HG02571 (cell line): ENCODE measurements around the gene ARHGEF4.
"Not testable (repeated sequence)": the region's sequence is repeated elsewhere in the genome, so short reads cannot be mapped to it uniquely, and the experiment has no call there.

ENCODE experiments used
- ATAC-seq: cut with Tn5 transposase; IDR thresholded peaks from one replicate; pipeline ENCODE4 v1.9.1; 2021; ENCODE audit warnings: mild to moderate bottlenecking, moderate library complexity; ENCODE audit not compliant: unreplicated experiment

Gene ARHGEF4

DNA sequence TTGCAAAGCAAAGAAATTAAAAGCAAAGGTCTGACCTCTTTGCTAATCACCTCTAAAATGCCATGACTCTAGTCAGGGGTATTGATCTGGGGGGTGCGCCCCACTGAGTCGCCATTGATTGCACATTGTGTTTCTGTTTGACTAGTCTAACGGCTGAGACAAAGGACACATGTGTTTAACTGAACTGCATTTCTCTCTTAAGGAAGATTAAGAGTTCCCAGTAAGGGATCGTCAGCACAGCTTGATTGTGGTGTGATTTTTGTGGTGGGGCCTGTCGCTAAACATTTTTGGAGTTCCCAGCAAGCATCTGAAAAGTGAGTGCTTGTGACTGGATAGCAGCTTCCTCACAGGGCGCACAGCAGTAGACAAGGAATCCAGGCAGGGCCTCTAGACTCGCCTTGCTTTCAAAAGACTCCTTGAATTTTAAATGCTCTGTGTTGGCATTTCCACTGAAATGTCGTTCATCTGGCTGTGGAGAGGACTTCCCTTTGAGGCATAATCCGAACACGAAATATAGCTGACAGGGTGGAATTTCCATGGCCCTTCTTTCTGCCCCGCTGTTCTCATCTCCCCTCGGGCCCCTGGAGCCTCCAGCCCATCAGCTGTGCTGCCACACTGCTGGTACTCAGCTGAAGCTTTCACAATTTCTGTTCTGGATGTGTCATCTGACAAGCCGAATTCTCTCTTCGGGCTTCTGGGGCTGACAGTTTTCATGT lies 130.2 kb downstream of the ARHGEF4 start:
- no peak for ATAC-seq

DNA sequence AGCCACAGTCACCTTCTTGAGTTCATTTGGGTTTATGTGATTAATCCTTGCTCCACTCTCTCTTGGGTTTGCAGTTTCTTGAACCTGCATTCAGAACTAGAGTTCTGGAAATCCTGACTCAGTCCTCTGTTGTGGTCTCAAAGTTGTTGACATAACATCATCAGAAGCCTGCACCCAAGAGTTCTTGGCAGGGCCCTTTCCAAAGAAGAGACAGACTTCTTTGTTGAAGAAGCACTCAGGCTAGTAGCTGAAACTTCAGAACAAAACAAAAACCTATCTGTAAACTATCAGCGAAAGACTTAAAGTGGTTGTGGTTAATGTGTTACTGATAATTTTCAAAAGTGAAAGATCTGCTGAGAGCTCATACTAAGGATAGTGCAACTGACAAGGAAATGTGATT lies 135.7 kb downstream of the ARHGEF4 start:
- ATAC-seq: no peak

DNA sequence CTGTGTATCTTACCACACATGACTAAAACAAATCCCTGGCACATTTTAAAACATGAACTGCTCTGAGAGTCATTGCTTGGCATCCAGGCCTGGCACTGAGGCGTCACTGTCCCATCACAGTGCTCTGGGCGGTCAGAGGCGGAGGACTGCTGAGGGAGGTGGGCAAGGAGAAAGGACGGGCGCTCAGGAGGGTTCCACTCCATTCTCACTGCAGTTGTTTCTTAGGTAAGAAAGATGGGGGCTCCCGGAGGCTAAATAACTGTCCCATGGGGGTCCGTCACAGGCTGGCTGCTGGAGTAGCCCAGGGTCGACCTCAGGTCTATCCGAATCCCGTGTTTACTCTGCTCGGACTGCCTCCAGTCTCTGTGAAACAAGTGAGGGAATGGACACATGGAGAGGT lies 139.0 kb downstream of the ARHGEF4 start:
- ATAC-seq: no peak

DNA sequence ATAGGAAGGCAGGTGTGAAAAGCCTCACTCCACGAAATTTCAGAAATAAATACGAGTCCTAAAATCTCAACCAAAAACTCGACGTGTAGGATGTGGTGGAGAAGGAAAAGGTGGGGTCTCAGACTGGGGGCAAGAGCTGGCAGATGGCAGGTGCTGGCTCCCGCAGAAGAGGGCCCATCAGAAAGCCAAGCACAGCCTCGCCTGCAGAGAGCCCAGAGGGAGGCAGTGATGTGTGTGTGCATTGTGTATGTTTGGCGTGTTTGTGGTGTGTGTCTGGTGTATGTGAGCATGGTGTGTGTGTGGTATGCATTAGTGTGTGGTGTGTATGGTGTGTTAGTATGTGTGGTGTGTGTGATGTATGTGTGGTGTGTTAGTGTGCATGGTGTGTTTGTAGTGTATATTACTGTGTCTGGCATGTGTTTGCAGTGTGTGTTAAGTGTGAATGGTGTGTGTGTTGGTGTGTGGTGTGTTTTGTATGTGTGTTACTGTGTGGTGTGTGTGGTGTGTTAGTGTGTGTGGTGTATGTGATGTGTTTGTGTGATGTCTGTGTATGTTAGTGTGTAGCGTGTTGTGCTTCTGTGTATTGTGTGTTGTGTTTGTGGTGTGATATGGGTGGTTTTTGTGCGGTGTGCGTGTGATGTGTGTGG lies 140.0 kb downstream of the ARHGEF4 start:
- no peak for ATAC-seq

DNA sequence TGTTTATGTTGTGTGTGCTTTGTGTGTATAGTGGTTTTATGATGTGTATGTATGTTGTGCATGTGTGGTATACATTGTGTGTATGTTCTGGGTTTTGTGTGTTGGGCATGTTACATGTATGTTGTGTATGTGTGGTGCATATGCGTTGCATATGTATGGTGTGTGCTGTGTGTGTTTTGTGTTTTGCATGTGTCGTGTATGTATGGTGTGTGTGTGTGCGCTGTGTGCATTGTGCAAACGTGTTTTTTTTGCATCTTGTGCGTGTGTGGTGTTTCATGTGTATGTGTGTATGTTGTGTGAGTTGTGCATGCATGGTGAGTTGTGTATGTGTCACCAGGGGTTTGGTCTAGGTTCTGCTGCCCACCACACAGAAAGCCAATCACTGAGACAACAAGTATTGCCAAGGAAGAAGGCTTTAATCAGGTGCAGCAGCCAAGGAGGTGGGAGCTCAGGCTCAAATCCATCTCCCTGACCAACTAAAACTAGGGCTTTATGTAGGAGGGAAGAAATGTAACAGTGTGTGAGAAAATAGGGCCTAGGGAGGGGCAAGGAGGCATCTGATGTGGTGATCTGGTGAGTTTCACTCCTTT lies 140.8 kb downstream of the ARHGEF4 start:
- no peak for ATAC-seq

DNA sequence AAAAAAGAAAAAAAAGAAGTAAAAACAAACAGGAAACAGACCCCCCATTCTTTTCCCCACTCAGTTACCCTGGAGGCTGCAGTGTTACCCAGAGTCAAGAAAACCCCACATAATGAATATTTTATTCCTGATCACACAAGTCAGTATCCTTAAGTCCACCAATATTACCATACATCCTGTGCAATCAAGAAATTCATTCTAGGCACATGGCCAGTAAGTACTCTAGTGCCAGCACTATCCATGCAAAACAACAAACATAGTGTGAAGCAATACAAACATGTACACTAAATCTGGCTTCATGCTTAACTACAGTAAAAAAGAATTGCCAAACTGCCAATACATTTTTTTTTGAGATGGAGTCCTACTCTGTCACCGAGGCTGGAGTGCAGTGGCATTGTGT lies 145.0 kb downstream of the ARHGEF4 start:
- no peak for ATAC-seq

DNA sequence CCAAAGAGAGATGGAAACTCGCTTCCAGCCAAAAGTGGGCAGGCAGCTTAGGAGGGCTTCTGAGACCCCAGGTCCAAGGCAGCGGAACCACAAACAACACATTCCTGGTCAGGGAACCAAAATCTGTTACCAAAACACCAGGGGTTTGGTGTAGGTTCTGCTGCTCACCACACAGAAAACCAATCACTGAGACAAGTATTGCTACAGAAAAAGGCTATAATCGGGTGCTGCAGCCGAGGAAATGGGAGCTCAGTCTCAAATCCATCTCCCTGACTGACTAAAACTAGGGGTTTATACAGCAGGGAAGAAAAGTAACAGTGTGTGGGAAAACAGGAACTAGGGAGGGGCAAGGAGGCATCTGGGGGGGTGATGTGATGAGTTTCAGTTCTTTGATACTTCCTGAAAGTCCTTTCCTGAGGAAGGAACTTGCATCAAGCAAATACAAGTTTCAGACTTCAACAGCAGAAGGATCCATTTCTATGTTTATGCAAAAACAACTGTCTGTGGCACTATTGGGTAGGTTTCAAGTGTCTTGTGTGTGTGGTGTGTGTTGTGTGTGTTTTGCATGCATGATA lies 148.6 kb downstream of the ARHGEF4 start:
- ATAC-seq: no peak

DNA sequence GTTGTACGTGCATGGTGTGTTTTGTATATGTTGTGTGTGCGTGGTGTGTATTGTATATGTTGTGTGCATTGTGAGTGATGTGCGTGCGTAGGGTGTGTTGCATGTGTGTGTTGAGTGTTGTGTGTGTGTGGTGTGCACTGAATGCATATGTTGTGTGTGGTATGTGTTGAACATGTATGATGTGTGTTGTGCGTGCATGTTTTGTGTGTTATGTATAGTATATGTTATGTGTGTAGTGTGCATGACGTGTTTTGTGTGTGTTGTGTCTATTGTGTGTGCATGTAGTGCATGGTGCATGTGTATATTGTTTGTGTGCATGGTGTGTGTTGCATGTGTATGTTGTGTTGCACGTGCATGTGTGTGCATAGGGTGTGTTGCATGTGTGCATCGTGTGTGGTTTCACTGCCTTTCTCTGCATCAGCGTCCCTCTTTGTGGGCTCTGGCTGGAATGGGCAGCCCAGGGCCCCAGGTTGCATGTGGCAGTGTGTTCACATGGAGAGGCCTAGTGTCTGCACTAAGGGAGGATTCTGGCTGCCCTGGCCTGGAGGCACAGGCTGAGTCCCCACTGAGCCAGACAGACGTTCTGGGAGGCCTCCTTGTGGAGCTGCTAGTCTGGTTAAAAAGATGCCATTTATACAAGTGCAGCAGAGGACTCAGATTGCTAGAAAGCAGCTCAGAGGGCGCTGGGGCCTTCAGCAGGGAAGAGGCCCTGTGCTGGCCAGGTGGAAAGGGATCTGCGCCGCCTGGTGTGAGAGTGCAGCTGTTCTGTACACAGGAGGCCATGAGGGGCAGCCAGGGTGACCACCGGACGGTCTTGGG lies 149.3 kb downstream of the ARHGEF4 start:
- no peak for ATAC-seq

DNA sequence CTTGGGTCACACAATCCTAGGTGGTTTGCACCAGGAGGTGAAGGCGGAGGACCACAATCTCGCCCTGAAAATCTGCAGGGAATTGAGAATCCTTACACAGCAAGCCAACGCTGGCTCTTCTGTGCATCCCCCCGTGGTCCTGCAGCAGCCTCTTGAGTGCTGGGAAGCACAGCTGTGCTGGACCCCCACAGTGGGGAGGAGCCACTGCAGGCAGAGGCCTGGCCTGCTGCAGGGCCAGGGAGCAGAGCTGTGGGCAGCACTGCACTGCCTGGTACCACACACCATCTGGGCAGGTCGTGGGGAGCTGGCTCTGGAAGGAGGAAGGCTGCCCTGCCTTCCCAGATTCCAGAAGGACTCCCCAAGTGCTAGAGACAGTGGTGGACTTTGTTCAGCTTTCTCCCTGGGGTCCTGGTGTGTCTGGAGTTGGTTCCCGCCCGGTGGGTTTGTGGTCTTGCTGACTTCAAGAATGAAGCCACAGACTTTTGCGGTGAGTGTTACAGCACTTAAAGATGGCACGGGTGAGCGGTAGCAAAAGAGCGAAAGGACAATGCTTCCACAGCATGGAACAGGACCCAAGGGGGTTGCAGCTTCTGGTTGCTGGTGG lies 150.3 kb downstream of the ARHGEF4 start:
- no peak for ATAC-seq

DNA sequence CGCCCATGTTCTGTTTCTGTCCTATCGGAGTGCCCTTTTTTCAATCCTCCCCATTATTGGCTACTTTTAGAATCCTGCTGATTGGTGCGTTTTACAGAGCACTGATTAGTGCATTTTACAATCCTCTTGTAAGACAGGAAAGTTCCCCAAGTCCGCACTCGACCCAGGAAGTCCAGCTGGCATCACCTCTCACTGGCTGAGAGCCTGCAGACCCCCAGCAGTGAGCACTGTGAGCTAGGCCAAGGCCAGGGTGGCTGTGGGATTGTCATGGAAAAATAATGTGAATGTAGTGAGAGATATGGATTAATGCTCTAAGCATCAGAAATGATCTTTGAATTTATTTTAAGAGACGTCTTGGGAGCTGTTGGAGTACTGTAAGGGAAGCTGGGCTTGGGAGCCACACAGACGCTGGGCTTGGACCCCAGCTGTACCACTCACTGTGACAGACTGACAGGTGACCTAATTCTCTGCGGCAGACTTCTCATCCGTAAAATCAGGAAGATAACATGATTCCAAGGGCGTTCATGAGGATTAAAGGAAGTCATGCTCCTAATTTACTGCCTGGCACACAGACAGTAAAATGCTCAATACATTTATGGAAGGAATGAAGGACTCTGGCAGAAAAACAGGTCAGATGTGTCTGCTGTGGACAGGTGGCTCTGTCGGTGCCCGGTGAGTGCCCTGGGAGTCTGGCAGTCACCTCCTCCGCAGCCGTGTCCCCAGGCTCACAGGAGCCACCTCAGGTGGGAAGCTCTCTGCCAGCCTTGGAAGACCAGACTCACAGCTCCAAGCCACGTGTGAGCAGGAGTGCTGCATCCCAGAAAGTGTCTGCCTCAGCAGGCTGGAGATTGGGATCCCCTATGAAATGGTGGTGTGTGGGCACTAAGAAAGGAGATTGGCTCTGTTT lies 151.1 kb downstream of the ARHGEF4 start:
- ATAC-seq: no peak

DNA sequence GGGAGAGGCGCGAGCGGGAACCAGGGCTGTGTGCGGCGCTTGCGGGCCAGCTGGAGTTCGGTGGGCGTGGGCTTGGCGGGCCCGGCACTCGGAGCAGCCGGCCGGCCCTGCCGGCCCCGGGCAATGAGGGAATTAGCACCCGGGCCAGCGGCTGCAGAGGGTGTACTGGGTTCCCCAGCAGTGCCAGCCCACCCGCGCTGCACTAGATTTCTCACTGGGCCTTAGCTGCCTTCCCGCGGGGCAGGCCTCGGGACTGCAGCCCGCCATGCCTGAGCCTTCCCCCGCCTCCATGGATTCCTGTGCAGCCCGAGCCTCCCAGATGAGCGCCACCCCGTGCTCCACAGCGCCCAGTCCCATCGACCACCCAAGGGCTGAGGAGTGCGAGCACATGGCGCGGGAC lies 154.7 kb downstream of the ARHGEF4 start:
- ATAC-seq: not testable (repeated sequence)

DNA sequence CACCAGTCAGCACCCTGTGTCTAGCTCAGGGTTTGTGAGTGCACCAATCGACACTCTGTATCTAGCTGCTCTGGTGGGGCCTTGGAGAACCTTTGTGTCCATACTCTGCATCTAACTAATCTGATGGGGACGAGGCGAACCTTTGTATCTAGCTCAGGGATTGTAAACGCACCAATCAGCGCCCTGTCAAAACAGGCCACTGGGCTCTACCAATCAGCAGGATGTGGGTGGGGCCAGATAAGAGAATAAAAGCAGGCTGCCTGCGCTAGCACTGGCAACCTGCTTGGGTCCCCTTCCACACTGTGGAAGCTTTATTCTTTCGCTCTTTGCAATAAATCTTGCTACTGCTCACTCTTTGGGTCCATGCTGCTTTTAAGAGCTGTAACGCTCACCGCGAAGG lies 155.3 kb downstream of the ARHGEF4 start:
- ATAC-seq: not testable (repeated sequence)

DNA sequence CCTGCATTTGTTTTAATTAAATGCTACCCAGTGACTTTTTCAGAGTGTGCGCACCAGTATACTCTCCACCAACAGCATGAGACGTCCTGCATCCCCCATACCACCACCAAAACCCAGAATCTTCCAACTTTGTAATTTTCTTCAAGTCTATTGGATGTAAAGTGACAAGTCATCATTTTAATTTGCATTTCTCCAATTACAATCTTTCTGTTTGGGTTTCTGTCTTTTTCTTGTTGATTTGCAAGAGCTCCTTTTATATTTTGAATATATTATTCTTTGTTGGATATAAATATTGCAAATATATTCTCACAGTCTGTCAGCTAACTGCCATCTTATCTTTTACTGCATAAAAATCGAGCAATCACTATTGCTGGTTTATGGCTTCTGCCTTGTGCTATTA lies 160.0 kb downstream of the ARHGEF4 start:
- ATAC-seq: no peak

DNA sequence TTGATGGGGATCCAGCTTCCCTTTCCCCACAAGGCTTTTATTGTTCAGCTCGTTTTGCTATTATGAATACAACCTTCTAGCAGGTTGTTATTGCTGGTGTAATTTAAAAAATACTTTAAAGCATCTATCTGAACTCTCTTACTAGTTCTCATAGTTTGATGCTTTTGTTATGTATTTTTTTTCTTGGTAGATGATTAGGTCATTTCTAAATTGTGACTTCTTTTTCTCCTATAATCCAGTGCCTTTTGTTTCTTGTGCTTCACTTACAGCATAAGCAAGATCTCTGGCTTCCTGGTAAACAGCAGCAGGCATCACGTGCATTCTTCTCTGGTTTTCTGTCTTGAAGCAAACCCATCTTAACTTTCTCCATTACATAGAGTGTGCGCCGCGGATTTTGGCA lies 160.5 kb downstream of the ARHGEF4 start:
- no peak for ATAC-seq

DNA sequence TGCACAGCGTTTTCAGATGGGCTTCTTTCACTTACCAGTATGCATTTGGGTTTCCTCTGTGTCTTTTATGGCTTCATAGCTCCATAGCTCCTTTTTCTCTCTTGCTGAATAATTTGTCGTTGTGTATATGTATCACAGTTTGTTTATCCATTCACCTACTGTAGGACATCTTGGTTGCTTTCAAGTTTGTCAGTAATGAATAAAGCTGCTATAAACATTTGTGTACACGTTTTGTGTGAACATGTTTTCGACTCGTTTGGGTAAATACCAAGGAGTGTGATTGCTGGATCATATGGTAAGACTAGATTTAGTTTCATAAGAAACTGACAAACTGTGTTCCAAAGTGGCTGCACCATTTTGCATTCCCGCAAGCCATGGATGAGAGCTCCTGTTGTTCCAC lies 161.8 kb downstream of the ARHGEF4 start:
- ATAC-seq: no peak

DNA sequence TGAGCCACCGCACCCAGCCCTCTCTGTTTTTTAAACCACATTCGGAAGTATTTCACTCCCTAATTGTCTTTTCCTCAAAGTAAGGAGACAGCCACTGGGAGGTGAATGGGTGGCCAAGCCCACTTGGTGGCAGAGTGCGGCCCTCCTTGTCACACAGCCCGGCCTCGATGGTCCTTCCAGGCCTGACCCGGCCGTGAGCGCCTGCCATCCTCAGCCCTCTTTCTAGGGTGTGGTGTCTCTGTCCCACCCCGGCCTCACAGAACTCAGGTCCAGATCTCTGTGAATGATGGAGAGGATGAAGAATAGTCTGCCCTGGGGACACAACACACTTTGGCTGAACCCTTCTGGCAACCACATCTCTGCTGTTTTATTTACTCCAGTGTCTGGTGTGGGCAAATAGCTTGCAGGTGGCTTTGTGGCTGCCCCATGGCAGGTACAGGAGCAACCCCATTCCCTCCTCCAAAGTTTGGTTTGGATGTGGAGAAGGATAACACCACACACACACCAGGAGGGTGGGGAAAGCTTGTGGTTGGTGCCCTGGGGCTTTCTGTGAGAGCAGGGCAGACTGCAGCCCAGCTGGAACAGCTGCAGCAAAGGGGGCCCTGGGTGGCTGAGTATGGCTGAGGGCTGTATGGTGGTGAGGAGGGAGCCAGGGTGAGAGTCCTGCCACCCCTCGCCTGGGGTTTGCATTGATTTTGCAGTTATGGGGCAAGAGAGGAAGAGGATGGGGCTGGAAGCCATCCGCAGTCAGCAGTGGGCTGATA lies 167.9 kb downstream of the ARHGEF4 start:
- ATAC-seq: no peak

DNA sequence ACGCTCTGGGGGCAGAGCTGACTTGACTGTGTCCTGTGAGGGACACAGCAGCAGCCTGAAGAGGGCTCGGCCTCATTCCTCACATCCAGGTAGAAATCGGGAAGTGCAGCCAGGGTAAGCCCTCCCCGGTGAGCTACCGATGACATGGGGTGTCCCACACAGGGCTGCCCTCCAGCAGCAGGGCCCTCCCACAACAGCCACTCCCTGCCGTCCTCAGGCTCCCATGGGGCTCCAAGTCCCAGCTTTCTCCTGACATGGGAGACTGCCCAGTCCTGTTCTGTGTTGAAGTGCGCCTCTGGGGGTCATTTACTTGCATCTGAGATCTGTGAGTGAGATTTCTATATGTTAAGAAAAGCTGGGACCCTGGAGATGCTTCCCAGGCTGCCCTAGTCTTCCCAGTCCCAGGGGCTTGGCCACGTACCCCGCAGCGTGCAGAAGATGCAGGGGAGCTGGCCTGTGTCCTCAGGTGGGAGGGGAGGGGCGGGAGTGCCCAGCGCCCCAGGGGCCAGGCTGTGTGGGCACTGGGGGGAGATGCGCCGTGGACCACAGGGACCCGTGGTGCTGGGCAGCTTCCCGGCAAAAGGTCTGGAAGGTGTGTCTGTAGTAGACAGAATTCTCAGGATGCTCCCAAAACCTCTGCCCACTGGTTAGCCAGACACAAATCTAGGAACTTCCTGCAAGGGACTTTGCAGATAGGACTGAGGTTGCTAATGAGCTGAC lies 168.7 kb downstream of the ARHGEF4 start:
- ATAC-seq: no peak

DNA sequence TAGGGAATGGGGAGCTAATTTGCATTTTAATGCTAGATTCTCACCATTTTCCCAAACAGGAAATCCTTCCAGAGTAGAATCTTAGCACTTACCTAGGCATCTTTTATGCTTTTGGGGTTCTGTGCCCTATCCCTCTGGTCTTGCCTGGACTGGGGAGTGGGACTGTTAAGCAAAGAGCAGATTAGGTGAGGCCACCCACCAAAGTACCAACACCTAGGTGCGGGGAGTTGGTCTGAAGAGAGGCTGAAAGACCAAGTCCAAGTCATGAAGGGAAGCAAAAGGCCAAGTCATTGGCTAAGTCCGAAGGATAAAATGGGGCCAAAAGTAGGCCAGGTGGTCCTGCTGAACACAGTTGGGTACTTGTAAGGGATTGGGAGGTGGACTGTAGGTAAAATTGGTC lies 169.8 kb downstream of the ARHGEF4 start:
- ATAC-seq: no peak
